HL-60 (cell line): ENCODE measurements around the gene ZMYND8.

Source experiments
- DNase-seq, 2 experiments: peaks; one replicate each; pipeline ENCODE4 v3.0.0-alpha.2; 2010 to 2020; ENCODE audit warnings: low read depth in 1 of 2, low spot score in 1 of 2
- H3K27ac ChIP-seq: fragments of 250-450 bp; sonication (Bioruptor Pico); replicated peaks from 2 replicates; pipeline ENCODE4 v1.5.1; 2020; ENCODE audit warnings: mild to moderate bottlenecking, moderate library complexity
- H3K27me3 ChIP-seq: fragments of 250-450 bp; sonication (Bioruptor Pico); 2 replicates; pipeline ENCODE4 v1.5.1; 2021; ENCODE audit warnings: mild to moderate bottlenecking, moderate library complexity; ENCODE audit not compliant: insufficient read depth, poor library complexity, severe bottlenecking
- H3K4me3 ChIP-seq: replicated peaks from 2 replicates; pipeline ENCODE4 v1.5.1; 2011; ENCODE audit warnings: mild to moderate bottlenecking, control low read depth, low read length; ENCODE audit not compliant: insufficient read depth
- CTCF ChIP-seq: IDR thresholded peaks from one replicate; pipeline ENCODE4 v1.5.1; 2011; ENCODE audit warnings: low read length, control low read depth, inconsistent platforms; ENCODE audit not compliant: insufficient read depth
- GABPA ChIP-seq: IDR thresholded peaks from 2 replicates; pipeline ENCODE4 v1.6.1; 2012; ENCODE audit warnings: low read depth
- POLR2AphosphoS5 ChIP-seq: IDR thresholded peaks from 2 replicates; pipeline ENCODE4 v1.6.1; 2012; ENCODE audit warnings: low read depth
- SPI1 ChIP-seq: IDR thresholded peaks from 2 replicates; pipeline ENCODE4 v1.6.1; 2012; ENCODE audit warnings: low read depth, mild to moderate bottlenecking, borderline replicate concordance
- TF ChIP-seq, protein P1 (sequence below): IDR thresholded peaks from 2 replicates; pipeline ENCODE4 v1.6.1; 2012; ENCODE audit warnings: low read depth; ENCODE audit not compliant: insufficient replicate concordance

Gene ZMYND8

DNA sequence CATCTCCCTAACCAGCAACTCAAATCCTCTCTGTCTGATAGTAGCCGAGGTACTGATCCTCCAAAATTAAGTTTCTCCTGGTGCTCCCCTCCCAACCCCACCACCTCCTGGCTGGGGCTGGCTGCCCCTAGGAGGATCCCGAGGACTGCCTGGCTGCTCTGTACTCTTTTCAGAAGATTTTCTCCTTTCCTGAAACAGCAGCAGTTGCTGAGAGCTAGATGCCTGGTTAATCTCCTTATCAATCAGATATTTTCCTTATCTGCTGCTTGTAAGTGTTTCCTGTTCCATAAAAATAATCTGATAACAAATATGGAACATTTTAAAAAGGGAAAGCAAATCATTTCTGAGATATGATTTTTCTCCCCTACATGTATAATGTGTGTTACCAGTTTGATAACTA, 52.8 kb downstream of the ZMYND8 start:
- Histone ChIP-seq H3K4me3 (no peak overlapping the region), H3K27ac (no peak overlapping the region), H3K27me3 (no peaks in the 10 kb centered on the region)
- no peak for DNase-seq
- TF ChIP-seq, protein P1, sequence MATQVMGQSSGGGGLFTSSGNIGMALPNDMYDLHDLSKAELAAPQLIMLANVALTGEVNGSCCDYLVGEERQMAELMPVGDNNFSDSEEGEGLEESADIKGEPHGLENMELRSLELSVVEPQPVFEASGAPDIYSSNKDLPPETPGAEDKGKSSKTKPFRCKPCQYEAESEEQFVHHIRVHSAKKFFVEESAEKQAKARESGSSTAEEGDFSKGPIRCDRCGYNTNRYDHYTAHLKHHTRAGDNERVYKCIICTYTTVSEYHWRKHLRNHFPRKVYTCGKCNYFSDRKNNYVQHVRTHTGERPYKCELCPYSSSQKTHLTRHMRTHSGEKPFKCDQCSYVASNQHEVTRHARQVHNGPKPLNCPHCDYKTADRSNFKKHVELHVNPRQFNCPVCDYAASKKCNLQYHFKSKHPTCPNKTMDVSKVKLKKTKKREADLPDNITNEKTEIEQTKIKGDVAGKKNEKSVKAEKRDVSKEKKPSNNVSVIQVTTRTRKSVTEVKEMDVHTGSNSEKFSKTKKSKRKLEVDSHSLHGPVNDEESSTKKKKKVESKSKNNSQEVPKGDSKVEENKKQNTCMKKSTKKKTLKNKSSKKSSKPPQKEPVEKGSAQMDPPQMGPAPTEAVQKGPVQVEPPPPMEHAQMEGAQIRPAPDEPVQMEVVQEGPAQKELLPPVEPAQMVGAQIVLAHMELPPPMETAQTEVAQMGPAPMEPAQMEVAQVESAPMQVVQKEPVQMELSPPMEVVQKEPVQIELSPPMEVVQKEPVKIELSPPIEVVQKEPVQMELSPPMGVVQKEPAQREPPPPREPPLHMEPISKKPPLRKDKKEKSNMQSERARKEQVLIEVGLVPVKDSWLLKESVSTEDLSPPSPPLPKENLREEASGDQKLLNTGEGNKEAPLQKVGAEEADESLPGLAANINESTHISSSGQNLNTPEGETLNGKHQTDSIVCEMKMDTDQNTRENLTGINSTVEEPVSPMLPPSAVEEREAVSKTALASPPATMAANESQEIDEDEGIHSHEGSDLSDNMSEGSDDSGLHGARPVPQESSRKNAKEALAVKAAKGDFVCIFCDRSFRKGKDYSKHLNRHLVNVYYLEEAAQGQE = no peak
- TF ChIP-seq GABPA = no peak
- no peak for TF ChIP-seq POLR2AphosphoS5
- TF ChIP-seq SPI1 = no peak
- no peak for TF ChIP-seq CTCF

- Histone ChIP-seq H3K27ac (no peak overlapping the region), H3K4me3 (no peak overlapping the region), H3K27me3 (no peaks in the 10 kb centered on the region)
- TF ChIP-seq SPI1 (no peak), POLR2AphosphoS5 (no peak), CTCF (no peak), GABPA (no peak)
- TF ChIP-seq, protein P1 = no peak
- DNase-seq = no peak
These were observed 56.4 kb downstream of the ZMYND8 start for GRCh38 chr20:47300071-47300470.

DNA sequence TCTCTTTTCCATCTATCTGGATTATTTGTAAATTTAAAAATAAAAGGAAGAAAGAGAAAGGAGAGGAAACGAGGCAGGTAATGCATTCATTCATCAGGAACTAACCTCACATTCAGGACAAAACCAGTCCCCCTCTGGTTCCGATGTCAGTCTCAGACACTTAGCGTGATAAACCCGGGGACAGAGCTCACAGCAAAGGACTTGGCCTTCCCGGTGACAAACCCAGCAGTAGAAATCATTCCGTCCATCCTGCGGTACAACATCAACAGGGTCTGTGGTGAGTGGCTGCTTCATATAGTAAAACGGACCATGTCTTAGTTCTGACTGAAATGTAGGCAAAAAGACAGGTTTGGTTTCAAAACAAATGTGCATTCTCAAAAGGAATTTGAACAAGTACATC, 57.9 kb downstream of the ZMYND8 start:
- Histone ChIP-seq H3K27ac (no peak overlapping the region), H3K27me3 (no peaks in the 10 kb centered on the region), H3K4me3 (no peak overlapping the region)
- DNase-seq = no peak
- no peak for TF ChIP-seq CTCF
- TF ChIP-seq, protein P1 = no peak
- TF ChIP-seq POLR2AphosphoS5 = no peak
- TF ChIP-seq GABPA = no peak
- TF ChIP-seq SPI1 = no peak
